Ureter (tissue), 1 donor: ENCODE results near the gene LRRC38. TPM values are rescaled to one million over a fixed set of nuclear protein-coding genes. Genes with fewer than 3 reads are reported as not detected.
"Not testable (repeated sequence)": the region's sequence is repeated elsewhere in the genome, so short reads cannot be mapped to it uniquely, and the experiment has no call there.

Experiments used
- DNase-seq: peaks from one replicate; pipeline ENCODE4 v3.0.0-alpha.2; 2020; ENCODE audit warnings: low spot score
- total RNA-seq: library from RNA; stranded (reverse); gene quantifications from one replicate; pipeline ENCODE4 v1.2.4, GENCODE V29; 2023
- donor health status: DM: yes; HTN: yes; CAD: no.

LRRC38 gene
- total RNA-seq, 1 donor from 2014 or later, result not detected

- DNase-seq, result no peak
Observed at GRCh38 chr1:13462682-13463081, 51.1 kb downstream of the LRRC38 start.

GRCh38 chr1:13461977-13462376 is 51.8 kb downstream of the LRRC38 start:
- no peak for DNase-seq

DNA sequence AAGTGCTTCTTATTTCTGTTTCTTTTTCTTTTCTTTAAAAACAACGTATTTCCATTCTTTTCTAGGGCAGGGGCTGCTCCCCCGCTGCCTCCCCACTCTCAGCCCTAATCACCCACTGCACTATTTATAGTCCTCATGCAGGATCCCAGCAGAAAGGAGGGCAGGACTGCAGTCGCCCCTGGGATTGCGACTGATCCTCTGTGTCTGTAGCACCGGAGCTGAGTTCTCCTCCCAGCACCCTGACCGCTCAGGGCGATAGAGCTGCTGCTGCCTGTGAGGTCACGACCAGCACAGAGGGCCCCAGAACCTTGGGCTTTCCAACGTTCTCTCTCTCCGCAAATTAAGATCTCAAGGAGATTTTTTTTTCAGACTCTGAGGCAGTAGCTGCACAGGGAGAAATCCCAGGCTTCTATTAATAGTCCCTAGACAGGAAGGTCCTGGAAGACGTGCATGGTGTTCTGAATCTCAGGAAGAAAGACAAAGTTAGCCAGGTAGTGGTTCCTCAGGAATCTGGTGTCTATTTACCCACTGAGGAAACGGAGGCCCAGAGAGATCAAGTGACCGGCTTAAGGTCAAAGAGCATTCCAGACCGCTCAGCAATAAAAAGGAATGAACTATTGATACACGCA is 56.8 kb downstream of the LRRC38 start:
- no peak for DNase-seq

GRCh38 chr1:13451399-13451965 is 62.3 kb downstream of the LRRC38 start:
- no peak for DNase-seq

- no peak for DNase-seq
Observed at GRCh38 chr1:13450204-13450603, 63.6 kb downstream of the LRRC38 start.

DNA sequence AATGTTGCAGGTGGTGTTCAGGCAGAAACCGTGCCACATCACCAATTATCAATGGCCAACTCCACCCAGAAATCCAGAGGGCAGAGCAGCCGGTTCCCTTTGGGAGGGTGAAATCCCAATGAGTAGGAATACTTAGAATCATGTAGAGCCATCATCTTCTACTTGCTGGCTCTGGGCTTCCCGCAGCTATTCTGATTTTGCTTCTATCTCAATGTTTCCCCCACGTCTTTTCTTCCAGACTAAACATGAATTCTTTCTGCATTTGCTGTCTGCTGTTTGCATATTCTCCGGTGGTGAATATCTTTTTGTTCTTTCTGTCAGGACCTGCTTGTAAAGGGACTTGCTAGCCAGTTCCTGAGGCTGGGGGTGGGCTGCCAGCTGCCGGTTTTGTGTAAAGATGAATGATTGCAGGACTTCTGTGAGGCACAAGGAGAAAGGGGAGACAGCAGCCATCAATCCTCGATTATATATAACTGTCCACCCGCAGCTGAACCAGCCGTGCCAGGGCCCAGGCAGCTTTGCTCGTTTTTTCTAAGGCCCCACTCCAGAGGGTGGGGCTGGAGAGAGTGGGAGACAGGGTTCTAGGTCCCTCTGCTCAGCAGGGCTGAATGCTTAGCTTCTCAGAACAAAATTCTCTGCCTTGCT is 70.3 kb downstream of the LRRC38 start:
- no peak for DNase-seq

GRCh38 chr1:13439104-13439783 is 74.6 kb downstream of the LRRC38 start:
- not testable (repeated sequence) for DNase-seq

DNA sequence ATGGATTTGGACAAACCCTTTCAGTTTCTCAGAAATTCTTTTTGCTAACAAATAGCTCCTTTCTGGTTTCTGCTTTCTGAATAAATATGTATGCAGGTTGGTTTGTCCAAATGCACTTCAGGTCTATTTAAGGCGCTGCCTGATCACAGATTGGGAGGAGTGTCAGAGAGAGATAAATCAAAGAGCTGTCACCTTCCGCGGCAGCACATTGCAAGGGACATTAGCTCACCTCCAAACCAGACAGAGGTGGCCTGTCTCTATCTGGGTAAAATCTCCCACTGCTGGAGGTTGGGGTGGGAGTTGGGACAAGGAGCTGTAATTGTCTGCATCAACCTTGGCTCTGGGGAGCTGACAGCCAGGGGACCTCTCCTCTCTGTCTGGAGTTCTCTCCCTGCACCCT is 78.3 kb downstream of the LRRC38 start:
- DNase-seq, result no peak

DNA sequence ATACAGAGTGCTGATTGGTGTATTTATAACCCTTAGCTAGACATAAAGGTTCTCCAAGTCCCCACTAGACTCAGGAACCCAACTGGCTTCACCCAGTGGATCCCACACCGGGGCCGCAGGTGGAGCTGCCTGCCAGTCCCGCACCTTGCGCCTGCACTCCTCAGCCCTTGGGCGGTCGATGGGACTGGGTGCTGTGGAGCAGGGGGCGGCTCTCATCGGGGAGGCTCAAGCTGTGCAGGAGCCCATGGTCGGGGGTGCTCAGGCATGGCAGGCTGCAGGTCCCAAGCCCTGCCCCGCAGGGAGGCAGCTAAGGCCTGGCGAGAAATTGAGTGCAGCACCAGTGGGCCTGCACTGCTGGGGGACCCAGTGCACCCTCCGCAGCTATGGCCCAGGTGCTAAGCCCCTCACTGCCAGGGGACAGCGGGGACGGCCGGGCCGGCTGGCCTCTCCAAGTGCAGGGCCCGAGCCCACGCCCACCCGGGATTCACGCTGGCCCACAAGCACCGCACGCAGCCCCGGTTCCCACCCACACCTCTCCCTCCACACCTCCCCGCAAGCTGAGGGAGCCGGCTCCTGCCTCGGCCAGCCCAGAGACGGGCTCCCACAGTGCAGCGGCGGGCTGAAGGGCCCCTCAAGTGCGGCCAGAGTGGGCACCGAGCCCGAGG is 80.0 kb downstream of the LRRC38 start:
- DNase-seq, result not testable (repeated sequence)

DNA sequence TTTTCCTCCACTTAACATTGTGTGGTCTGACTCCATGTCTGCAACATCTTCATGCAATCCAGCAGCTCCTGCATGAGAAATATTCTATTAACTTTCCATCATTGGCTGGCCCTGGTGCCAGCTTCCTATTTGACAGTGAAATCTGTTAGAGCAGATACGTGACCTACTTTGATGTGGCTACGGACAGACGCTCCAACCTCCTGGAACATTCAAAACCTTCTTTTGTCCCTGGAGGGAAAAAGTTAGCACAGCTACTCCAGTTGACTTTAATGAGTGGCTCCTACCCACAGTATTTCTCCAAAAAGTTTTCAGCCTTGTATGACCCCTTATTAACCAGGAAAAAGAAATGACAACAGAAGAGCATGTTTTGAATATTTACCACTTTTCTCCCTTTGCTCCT is 81.6 kb downstream of the LRRC38 start:
- no peak for DNase-seq

GRCh38 chr1:13430495-13430894 is 83.3 kb downstream of the LRRC38 start:
- DNase-seq, result no peak

Other genes starting within 250 kb of the LRRC38 start
- not detected for gene PRAMEF8, start 228.9 kb downstream of the LRRC38 start, total RNA-seq
- not detected for gene PRAMEF33, start 210.5 kb downstream of the LRRC38 start, total RNA-seq
- gene PRAMEF15, start 198.4 kb downstream of the LRRC38 start, total RNA-seq, result not detected
- gene PRAMEF14, start 166.9 kb downstream of the LRRC38 start, total RNA-seq, result not detected
- not detected for gene PRAMEF19, start 142.1 kb downstream of the LRRC38 start, total RNA-seq
- not detected for gene PRAMEF17, start 124.4 kb downstream of the LRRC38 start, total RNA-seq
- gene PRAMEF20, start 103.6 kb downstream of the LRRC38 start, total RNA-seq, result not detected
- gene PDPN, start 69.8 kb upstream of the LRRC38 start, total RNA-seq, result 29.5 TPM
- 83.1 TPM for gene PRDM2, start 186.2 kb upstream of the LRRC38 start, total RNA-seq